HG03135 (cell line): ENCODE measurements around the gene MRPL1.

Experiments used
- ATAC-seq: cut with Tn5 transposase; IDR thresholded peaks from one replicate; pipeline ENCODE4 v1.9.1; 2021; ENCODE audit warnings: mild to moderate bottlenecking, moderate library complexity; ENCODE audit not compliant: unreplicated experiment

Gene MRPL1

GRCh38 chr4:77862478-77863216, at the start of gene MRPL1:
TSS of gene MRPL1 (plus strand) at chr4:77862830. CDS start at chr4:77862849, 19 bp downstream.
- peak; percentile 82 for ATAC-seq

DNA sequence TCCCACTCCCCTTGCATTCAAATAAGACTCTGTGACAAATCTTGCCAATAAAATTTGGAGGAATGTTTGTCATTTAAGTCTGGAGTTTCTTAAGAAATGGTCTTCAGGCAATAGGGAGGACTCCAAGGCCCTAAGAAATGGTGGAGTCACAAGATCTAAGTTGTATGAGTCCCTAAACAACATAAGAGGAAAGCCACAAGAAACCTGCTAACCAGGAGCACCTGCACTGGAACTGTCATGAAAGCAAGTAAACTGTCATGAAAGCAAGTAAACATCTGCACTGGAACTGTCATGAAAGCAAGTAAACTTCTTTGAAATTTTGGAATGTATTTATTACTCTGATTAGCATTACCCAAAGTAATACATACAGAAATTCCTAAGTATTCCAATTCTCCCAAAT, 47.0 kb upstream of the MRPL1 start:
- no peak for ATAC-seq

GRCh38 chr4:77816546-77816945, 46.1 kb upstream of the MRPL1 start:
- no peak for ATAC-seq

GRCh38 chr4:77817304-77818072, 45.1 kb upstream of the MRPL1 start:
- no peak for ATAC-seq

GRCh38 chr4:77818073-77818601, 44.5 kb upstream of the MRPL1 start:
- no peak for ATAC-seq

DNA sequence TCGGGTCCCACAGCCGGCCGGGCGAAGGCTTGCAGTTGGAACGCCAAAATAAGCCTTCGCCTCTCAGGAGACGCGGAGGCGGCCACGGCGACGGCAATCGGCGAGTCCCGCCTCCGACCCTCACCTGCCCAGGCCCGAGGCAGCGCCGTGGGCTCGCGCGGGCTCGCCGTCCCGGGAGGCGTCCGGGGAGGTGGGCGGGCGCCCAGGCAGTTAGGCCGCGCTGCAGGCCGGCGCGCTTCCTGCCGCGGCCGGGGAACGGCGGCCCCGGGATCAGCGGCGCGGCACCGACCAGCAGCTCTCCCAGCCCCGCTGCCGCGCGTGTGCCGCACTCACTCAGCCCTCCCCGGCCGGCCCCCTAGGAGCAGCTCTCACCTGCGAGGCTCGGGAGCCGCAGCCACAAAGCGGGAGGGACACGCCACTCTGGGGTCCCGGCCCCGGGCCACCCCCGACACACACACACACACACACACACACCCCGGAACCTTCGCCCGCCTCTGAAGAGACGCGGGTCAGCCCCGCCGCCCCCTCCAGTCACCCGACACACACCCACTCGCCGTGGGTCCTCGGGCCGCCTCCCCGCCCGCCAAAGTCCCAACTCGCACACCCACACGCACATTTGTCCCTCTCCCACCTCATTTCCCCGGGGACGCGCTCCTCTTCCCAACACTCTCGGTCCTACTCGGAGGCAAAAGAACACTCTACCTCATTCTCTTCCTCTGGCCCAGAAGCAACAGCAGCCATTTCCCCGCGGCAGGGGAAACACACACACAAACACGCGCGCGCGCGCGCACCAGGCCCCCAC, 43.8 kb upstream of the MRPL1 start, which contains the start of gene CNOT6L:
Gene CNOT6L (minus strand): TSS at position 767 of the 802 bp plus-strand sequence. CDS start 60 bp downstream, at position 707.
- peak; percentile 22 for ATAC-seq

- ATAC-seq: peak; percentile 22
These were observed 43.2 kb upstream of the MRPL1 start for GRCh38 chr4:77819404-77819842.

GRCh38 chr4:77819843-77820648, 42.6 kb upstream of the MRPL1 start:
- peak; percentile 72 for ATAC-seq

DNA sequence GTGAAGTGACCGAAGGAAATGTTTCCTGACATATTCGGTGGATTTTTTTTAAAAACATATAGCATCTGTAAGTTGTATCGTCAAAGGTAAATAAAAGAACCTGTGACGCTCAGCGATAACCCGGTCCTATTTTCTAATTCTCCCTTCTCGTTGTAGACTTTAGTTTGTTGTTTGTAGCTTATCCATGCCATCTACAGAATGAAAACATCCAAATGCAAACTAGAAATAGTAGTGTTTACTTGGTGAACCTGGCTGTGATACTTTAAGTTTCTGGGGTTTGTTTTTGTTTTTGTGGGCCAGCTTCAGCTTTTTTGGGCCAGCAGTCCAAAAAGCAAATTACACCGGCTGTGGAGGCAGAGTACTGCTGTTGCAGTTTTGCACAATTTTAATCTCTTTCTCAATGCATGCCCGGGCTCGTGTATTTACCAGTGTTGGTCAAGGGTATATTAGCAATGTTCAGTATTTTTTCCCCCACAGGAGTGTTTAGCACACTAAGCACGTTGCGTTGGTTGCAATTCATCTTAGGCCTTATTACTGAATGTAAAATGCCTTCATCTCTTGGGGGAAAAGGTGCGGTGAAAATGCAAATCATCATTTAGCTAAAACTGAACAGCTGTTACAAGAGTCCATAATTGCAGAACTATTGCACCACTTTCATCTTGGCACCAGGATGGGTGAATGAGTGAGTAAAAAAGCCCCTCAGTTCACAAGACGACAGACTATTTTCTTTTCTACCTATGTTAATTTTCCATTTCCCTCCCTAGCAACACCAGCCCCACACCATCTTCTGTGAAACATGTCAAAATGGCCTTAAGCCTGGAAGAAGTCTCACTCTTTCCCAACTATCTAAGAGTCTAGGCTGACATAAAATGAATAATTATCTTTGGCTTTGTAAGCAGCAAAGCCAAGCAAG, 41.7 kb upstream of the MRPL1 start:
- no peak for ATAC-seq

GRCh38 chr4:77821775-77822174, 40.9 kb upstream of the MRPL1 start:
- ATAC-seq: no peak

DNA sequence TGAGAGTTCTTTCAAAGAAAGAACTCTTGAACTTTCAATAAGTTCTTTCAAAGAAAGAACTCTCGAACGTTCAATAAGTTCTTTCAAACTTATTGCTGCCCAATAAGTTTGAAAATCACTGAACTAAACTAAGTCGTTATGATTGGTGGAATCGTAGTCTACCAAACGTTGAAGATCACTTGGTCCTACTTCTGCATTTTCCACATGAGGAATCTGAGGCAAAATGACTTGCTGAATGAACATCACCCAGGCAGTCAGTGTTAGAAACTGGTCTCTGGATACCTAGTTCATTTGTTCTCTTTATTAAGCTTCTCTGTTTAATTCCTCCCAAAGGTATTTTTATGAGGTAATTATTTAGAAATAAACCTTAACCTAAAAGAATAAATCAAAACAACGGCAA, 36.4 kb upstream of the MRPL1 start:
- ATAC-seq: no peak

DNA sequence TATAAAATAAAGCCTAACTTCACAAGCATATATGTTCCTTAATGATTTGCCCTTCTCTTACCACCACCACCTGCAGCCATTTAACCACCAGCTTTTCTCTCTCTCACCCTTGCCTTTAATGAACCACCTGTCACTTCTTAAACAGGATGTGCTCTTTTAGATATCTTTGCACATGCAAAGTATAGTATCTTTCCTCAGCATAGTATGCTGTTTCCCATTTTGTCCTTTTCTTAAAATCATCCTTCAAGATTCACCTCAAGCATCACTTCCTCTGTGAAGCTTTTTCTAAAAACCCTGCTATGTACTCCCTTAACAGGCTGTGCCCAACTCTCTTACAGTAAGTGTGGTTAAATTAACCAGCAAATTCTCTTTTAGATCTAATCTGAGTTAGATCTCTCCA, 35.3 kb upstream of the MRPL1 start:
- ATAC-seq: no peak

GRCh38 chr4:77833126-77833724, 29.4 kb upstream of the MRPL1 start:
- no peak for ATAC-seq

DNA sequence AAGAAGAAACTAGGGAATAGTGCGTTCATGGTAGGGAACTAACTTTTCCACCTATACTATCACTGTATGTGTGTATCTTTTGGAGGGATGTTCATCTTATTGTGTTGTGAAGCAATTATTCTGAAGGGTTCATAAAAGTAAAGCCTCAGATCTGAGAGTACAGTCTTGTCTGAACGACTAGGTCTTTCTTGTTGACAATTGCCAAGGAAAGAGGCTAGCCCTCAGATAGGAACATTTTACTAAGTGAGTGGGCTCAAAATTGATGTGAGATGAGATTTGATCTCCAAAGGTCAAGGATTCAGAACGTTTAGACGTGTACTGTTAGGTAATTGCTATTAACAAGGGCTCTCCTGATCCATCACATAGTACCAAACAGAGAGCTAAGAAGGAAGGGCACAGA, 28.2 kb upstream of the MRPL1 start:
- no peak for ATAC-seq

DNA sequence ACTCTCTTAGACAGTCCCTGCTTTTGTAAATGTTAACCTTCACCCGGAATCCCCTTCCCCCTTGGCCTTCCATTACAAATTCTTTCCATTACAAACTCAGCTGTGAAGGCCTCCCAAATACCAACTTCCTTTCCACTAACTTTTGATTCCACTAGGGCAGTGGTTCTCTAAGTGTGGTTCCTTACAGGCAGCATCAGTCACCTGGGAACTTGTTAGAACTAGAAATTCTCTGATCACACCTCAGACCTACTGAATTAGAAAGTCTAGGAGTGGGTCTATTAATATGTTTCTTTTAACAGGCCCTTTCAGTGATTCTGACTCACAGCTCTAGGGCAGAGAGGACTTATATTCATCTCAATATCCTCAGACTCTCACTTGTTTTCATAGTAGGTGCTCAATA, 19.0 kb upstream of the MRPL1 start:
- no peak for ATAC-seq

DNA sequence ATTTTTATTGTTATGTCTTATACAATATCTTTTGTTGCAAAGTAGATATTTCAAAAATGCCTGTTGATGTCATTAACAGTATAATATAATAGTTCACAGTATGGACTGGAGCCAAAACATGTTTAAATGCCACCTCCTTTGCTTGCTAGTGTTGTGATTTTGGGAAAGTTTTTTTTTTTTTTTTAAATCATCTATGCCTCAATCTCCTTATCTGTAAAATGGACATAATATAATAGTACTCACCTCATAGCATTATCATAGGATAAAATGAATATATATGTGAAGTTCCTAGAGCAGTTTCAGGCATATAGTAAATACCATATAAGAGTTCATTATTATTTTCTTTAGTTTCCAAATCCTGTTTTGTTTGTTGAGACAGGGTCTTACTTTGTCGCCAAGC, 18.3 kb upstream of the MRPL1 start:
- ATAC-seq: no peak

- no peak for ATAC-seq
These were observed 17.2 kb upstream of the MRPL1 start for GRCh38 chr4:77845400-77845799.

DNA sequence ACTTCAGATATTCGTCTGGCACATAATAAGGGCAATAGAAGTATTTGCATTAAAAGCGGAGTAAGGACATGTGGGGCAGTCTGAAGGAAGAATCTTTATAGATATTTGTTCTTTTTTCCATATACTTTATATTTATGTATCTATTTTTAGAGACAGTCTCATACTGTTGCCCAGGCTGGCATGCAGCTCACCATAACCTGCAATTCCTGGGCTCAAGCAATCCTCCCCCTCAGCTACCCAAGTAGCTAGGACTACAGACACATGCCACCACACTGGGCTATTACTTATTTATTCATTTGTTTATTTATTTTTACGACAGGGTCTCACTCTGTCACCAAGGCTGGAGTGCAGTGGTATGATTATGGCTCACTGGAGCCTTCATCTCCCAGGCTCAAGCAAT, 16.7 kb upstream of the MRPL1 start:
- ATAC-seq: no peak

GRCh38 chr4:77848508-77848907, 14.1 kb upstream of the MRPL1 start:
- no peak for ATAC-seq
